Karpas-422 (cell line): Measurements from ENCODE around the gene TGIF2. TPM values are rescaled to one million over a fixed set of nuclear protein-coding genes. Genes with fewer than 3 reads are reported as not detected.

Source experiments
- DNase-seq: peaks from one replicate; pipeline ENCODE4 v3.0.0-alpha.2; 2015
- H2AFZ ChIP-seq: fragments of 200-600 bp; sonication (generic); 2 replicates; pipeline ENCODE4 v1.6.1; 2014; ENCODE audit warnings: antibody characterized with exemption, low read length, mixed read lengths
- H3K27ac ChIP-seq: fragments of 200-600 bp; sonication (generic); 2 replicates; pipeline ENCODE4 v1.5.1; 2014; ENCODE audit warnings: mild to moderate bottlenecking, low read length, moderate library complexity
- H3K27me3 ChIP-seq: fragments of 200-600 bp; sonication (generic); 2 replicates; pipeline ENCODE4 v1.6.1; 2014; ENCODE audit warnings: low read length, mixed read lengths
- H3K36me3 ChIP-seq: fragments of 200-600 bp; sonication (generic); 2 replicates; pipeline ENCODE4 v1.6.1; 2014; ENCODE audit warnings: low read length, mixed read lengths; ENCODE audit not compliant: insufficient read depth
- H3K4me1 ChIP-seq: fragments of 200-600 bp; sonication (generic); 2 replicates; pipeline ENCODE4 v1.6.1; 2014; ENCODE audit warnings: mild to moderate bottlenecking, low read length, mixed read lengths
- H3K4me2 ChIP-seq: fragments of 200-600 bp; sonication (generic); 2 replicates; pipeline ENCODE4 v1.6.1; 2014; ENCODE audit warnings: low read length, low read depth, mild to moderate bottlenecking; ENCODE audit not compliant: poor library complexity, severe bottlenecking
- H3K4me3 ChIP-seq: fragments of 200-600 bp; sonication (generic); 2 replicates; pipeline ENCODE4 v1.5.1; 2014; ENCODE audit warnings: mild to moderate bottlenecking, antibody characterized with exemption, low read length, mixed read lengths
- H3K79me2 ChIP-seq: fragments of 200-600 bp; sonication (generic); 2 replicates; pipeline ENCODE4 v1.6.1; 2014; ENCODE audit warnings: mild to moderate bottlenecking, low read length, mixed read lengths
- H3K9ac ChIP-seq: fragments of 200-600 bp; sonication (generic); 2 replicates; pipeline ENCODE4 v1.6.0; 2014; ENCODE audit warnings: low read length
- H3K9me2 ChIP-seq: fragments of 200-600 bp; sonication (generic), shearing (Covaris generic); replicated peaks from 2 replicates; pipeline ENCODE4 v1.6.0; 2014; ENCODE audit warnings: mild to moderate bottlenecking, low read length, moderate library complexity; ENCODE audit not compliant: insufficient read depth
- H3K9me3 ChIP-seq: fragments of 300-700, 200-600 bp; sonication (generic); 2 replicates; pipeline ENCODE4 v1.6.1; 2014; ENCODE audit warnings: low read length, mixed read lengths
- H4K20me1 ChIP-seq: fragments of 200-600 bp; sonication (generic); 2 replicates; pipeline ENCODE4 v1.6.1; 2014; ENCODE audit warnings: mild to moderate bottlenecking, antibody characterized with exemption, low read length, low read depth; ENCODE audit not compliant: insufficient read depth
- total RNA-seq: library from RNA; depleted of rRNA; stranded (reverse); fragments of >200 nt; shearing (Covaris generic); gene quantifications from 2 replicates; pipeline ENCODE4 v1.2.3, GENCODE V29; 2014; ENCODE audit warnings: low replicate concordance; rRNA removed

The TGIF2 gene
- 21.3 and 33.7 TPM in 2 replicates for total RNA-seq

DNA sequence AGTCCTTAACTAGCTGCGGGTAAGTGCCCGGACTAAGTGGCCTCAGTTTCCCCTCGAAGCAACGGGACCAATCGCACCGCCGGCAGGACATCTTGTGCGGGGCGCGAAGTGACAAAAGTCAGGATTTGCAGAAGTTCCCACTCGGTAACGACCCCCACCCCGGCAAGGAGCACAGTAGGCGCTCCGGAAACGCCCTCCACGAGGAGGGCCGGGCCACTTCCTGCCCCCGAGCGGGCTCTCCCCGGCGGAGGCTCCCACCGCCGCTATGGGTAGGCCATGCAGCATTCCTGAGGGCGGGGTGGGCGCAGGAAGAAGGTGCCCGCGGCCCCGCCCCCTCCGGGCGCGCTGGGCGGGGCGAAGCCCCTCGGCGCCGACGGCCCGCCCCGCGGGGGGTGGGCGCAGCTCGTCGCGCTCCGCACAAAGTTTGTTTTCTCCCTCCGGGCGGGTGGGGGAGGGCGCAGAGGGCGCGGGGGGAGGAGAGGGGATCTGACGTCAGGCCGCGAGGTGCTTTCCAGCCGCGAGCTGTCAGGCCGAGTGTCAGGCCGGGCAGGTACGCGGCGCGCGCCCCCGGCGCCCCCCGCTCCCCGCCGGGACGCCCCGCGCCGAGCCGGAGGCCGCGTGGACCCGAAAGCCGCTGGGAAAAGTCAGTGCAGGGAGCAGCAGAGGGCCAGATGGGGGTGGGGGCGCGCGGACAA is at the start of gene TGIF2:
TSS of gene TGIF2 (plus strand) at position 495 of the 695 bp plus-strand sequence. CDS start 5,178 bp downstream, outside the sequence.
- H3K27me3 ChIP-seq: no peaks in the 10 kb centered on the region
- no peaks in the 10 kb centered on the region for H3K9me2 ChIP-seq
- peaks cover 21% of the 10 kb centered on the region for H3K4me1 ChIP-seq
- H3K4me3 ChIP-seq: peak within 1 kb of the TSS; percentile 98
- H3K4me2 ChIP-seq: peak within 1 kb of the TSS; percentile 94
- peak within 1 kb of the TSS; percentile 98 for H3K9ac ChIP-seq
- H2AFZ ChIP-seq: peak within 1 kb of the TSS; percentile 58; the same call in 1 of the 2 replicates
- no peaks in the 10 kb centered on the region for H3K9me3 ChIP-seq
- no peaks in the 10 kb centered on the region for H3K36me3 ChIP-seq
- peaks cover 17% of the 10 kb centered on the region; the same call in 1 of the 2 replicates for H4K20me1 ChIP-seq
- peak; percentile 97 for DNase-seq
- peak within 1 kb of the TSS; percentile 89 for H3K27ac ChIP-seq
- H3K79me2 ChIP-seq: peaks cover 56% of the 10 kb centered on the region

DNA sequence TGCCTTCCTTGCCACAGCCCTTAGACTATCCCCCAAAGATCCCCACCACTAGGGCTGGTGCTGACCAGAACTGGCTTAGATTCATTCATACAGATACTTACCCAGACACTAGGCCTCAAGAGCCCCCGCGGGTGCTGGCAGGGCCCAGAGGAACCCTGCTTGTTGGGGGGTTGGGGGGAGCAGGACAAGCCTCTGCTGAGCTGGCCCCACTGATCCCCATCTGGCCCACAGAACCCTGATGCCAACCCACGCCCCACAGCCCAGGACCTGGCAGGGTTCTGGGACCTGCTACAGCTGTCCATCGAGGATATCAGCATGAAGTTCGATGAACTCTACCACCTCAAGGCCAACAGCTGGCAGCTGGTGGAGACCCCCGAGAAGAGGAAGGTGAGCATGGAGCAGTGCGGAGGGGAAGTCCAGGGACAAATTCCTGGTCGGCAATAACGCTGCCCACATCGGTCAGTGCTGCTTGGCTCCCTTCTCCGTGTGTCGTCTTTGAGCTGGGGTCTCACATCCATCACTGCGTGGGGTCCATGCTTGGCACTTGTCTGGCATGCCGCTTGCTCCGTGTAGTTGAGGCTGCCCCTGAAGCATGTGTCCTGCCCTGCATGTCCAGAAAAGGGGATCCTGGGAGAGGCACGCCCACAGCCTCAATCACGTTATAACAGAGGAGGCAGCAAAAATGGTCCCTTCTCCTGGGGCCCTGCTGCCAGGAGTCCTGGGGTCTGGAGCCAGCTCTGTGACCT is 47.6 kb upstream of the TGIF2 start:
- DNase-seq: no peak

DNA sequence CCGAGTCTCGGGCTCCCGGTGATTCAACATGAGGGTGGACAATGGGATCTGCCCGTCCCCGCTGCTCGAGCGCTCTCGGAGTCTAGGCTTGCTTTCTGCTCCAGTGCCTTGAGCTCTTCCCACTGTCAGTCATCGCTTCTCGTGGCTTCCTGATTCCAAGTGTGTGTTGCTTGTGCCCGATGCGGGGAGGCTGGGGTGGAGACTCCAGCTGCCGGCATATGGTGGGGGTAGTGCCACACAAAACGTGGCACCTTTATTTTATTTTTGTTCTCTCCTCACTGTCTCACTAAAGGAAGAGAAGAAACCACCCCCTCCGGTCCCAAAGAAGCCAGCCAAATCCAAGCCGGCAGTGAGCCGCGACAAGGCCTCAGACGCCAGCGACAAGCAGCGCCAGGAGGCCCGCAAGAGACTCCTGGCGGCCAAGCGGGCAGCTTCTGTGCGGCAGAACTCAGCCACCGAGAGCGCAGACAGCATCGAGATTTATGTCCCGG is 46.8 kb upstream of the TGIF2 start:
- Histone ChIP-seq H3K9ac (no peak overlapping the region), H3K79me2 (peaks cover 5% of the 10 kb centered on the region; the same call in 1 of the 2 replicates), H3K36me3 (no peaks in the 10 kb centered on the region), H3K9me3 (no peaks in the 10 kb centered on the region), H3K9me2 (no peaks in the 10 kb centered on the region), H3K27me3 (no peaks in the 10 kb centered on the region), H3K4me2 (no peak overlapping the region), H3K4me3 (no peak overlapping the region), H3K27ac (no peak overlapping the region), H3K4me1 (no peaks in the 10 kb centered on the region), H2AFZ (no peak overlapping the region), H4K20me1 (no peaks in the 10 kb centered on the region)
- no peak for DNase-seq

More for the DNA sequence above, 47.6 kb upstream of the TGIF2 start:
- H3K4me2 ChIP-seq: no peak overlapping the region
- no peaks in the 10 kb centered on the region for H3K9me2 ChIP-seq
- no peak overlapping the region for H3K4me3 ChIP-seq
- H3K79me2 ChIP-seq: peaks cover 5% of the 10 kb centered on the region; the same call in 1 of the 2 replicates
- no peak overlapping the region for H3K9ac ChIP-seq
- H3K4me1 ChIP-seq: no peaks in the 10 kb centered on the region
- no peak overlapping the region for H3K27ac ChIP-seq
- no peaks in the 10 kb centered on the region for H4K20me1 ChIP-seq
- no peaks in the 10 kb centered on the region for H3K36me3 ChIP-seq
- H2AFZ ChIP-seq: no peak overlapping the region
- H3K27me3 ChIP-seq: no peaks in the 10 kb centered on the region
- H3K9me3 ChIP-seq: no peaks in the 10 kb centered on the region

DNA sequence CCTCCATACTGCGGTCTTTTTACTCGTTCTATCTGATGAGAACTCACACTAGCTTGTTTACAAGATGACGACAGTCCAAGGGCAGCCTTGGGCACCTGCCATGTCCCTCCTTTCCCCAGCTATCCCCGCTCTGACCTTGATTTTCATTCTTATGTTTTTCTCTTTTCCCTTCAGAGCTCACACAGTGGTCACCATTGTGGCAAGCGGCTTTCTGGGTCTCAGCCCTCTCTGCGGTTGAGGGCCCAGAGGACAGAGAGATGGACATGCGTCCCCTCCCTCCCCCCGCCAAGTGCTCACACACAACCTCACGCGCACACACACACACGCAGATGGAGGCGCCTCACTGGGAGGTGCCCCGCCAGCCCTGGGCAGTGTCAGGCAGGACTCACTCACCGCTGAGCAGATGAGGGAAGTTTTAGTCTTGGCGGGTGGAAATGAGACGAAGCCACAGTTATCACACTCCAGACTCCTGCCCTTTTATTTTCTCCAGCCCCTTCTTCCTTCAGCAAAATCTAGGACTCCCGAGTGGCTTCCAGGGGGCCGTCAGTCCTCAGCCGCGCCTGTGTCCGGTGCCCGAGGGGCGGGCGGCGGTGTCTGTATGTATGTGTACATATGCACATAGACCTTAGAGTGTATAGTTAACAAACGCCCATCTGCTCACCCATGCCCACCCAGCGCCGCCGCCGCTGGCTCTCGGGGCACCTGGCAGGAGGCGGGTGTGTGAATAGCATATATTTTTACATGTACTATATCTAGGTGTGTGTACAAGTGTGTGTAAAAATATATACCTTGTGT is 45.9 kb upstream of the TGIF2 start:
- Histone ChIP-seq H3K36me3 (no peaks in the 10 kb centered on the region), H2AFZ (no peak overlapping the region), H3K4me1 (no peaks in the 10 kb centered on the region), H4K20me1 (no peaks in the 10 kb centered on the region), H3K9me3 (no peaks in the 10 kb centered on the region), H3K79me2 (peaks cover 5% of the 10 kb centered on the region; the same call in 1 of the 2 replicates), H3K27ac (no peak overlapping the region), H3K9ac (no peak overlapping the region), H3K9me2 (no peaks in the 10 kb centered on the region), H3K4me2 (no peak overlapping the region), H3K4me3 (no peak overlapping the region), H3K27me3 (no peaks in the 10 kb centered on the region)
- DNase-seq: no peak

DNA sequence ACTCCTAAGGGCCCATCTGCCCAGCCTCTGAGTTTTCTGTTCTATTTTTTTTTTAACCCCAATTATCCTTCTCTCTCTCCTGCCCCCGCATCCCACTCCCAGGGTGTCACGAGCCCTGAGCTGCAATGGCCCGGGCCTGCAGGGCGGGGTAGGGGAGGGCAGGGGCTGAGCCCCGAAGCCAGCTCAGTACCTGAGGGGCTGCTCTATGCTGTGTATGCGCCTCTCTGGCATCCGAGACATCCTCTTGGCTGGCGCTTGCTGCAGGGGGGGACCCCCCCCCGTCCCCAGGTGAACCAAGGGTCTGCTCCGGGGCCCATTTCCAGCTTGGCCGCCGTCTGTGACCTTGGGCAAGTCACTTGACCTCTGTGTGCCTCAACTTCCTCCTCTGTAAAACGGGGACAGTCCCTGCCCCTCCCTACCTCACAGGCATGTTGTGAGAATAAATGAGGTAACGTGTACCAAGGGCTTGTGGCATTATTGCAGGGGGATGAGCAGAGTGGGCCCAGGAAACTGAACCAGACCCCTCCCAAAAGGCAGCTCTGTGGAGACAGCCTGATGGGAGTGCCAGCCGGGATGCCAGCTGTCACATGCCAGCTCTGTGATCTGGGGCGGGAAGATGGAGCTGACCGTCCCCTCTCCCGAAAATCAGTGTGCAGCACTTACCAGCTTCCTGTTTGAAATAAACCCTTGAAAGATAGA is 45.1 kb upstream of the TGIF2 start:
- no peak overlapping the region for H3K4me2 ChIP-seq
- no peaks in the 10 kb centered on the region for H3K9me3 ChIP-seq
- H3K79me2 ChIP-seq: peaks cover 6% of the 10 kb centered on the region
- no peaks in the 10 kb centered on the region for H3K9me2 ChIP-seq
- no peak overlapping the region for H2AFZ ChIP-seq
- H3K4me3 ChIP-seq: no peak overlapping the region
- no peak overlapping the region for H3K27ac ChIP-seq
- no peak for DNase-seq
- H4K20me1 ChIP-seq: no peaks in the 10 kb centered on the region
- H3K9ac ChIP-seq: no peak overlapping the region
- no peaks in the 10 kb centered on the region for H3K27me3 ChIP-seq
- H3K4me1 ChIP-seq: no peaks in the 10 kb centered on the region
- no peaks in the 10 kb centered on the region for H3K36me3 ChIP-seq

DNA sequence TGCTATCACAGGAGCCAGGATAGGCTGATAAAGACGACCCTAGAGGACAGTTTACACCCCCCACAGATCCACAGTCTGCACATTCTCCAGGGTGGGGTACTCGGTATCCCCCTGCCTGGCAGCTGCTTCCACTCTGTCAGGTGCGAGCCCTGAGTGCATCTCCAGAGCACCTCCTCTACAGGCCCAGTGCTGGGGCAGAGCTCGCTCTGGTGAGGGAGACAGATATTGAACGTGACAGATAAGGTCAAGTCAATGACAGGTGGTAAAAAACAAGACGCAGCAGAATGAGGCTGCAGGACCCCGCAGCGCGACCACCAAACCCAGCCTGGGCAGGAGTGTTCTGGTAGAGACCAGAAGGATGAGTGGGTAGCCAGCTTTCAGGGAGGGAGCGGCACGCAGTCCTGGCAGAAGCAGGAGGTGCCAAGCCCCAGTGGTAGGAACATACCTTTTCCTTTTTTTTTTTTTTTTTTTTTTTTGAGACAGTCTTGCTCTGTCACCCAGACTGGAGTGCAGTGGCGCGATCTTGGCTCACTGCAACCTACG is 44.5 kb upstream of the TGIF2 start:
- H3K9me3 ChIP-seq: no peaks in the 10 kb centered on the region
- no peaks in the 10 kb centered on the region for H3K27me3 ChIP-seq
- peaks cover 9% of the 10 kb centered on the region for H3K79me2 ChIP-seq
- DNase-seq: no peak
- H3K4me3 ChIP-seq: no peak overlapping the region
- no peak overlapping the region for H3K9ac ChIP-seq
- H3K9me2 ChIP-seq: no peaks in the 10 kb centered on the region
- H3K4me1 ChIP-seq: no peaks in the 10 kb centered on the region
- H3K4me2 ChIP-seq: no peak overlapping the region
- no peaks in the 10 kb centered on the region for H3K36me3 ChIP-seq
- H2AFZ ChIP-seq: no peak overlapping the region
- no peak overlapping the region for H3K27ac ChIP-seq
- no peaks in the 10 kb centered on the region for H4K20me1 ChIP-seq

DNA sequence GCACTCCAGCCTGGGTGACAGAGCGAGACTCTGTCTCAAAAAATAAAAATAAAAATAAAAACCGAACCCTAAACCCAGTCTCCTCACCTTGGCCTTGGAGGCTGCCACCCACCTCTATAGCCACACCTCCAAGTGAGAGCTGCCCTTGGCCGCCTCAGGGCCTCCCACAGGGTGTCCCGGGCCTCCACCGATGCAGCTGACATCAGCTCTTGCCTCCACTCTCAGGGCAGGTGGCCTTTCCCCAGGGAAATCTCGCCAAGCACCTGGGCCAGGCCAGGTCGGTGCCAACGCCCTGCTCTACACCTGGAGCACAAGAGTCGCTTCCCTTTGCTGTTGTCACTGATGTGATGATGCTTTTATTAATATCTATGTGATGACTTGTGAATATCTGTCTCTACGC is 41.0 kb upstream of the TGIF2 start:
- Histone ChIP-seq H3K4me3 (no peak overlapping the region), H3K27ac (no peak overlapping the region), H4K20me1 (no peaks in the 10 kb centered on the region), H3K4me2 (no peak overlapping the region), H3K9ac (no peak overlapping the region), H3K9me3 (no peaks in the 10 kb centered on the region), H3K9me2 (no peaks in the 10 kb centered on the region), H2AFZ (no peak overlapping the region), H3K36me3 (no peaks in the 10 kb centered on the region), H3K27me3 (no peaks in the 10 kb centered on the region), H3K79me2 (peaks cover 14% of the 10 kb centered on the region), H3K4me1 (peaks cover 3% of the 10 kb centered on the region; the same call in 1 of the 2 replicates)
- no peak for DNase-seq
